Testis (tissue), 3 donors: Measurements from ENCODE around the gene SASH1. TPM values are rescaled to one million over a fixed set of nuclear protein-coding genes. Genes with fewer than 3 reads are reported as not detected.
A peak's percentile ranks its signal among the peaks of the same experiment; 100 is the strongest.

Source experiments
- DNase-seq: peaks from one replicate; pipeline ENCODE4 v3.0.0-alpha.2; 2019
- H3K27ac ChIP-seq, 2 donors: fragments of 200-600 bp; sonication (generic); one replicate each; pipeline ENCODE4 v1.5.1; 2019
- H3K27me3 ChIP-seq: fragments of 200-600 bp; sonication (generic); one replicate; pipeline ENCODE4 v1.5.1; 2019
- H3K36me3 ChIP-seq: fragments of 200-600 bp; sonication (generic); one replicate; pipeline ENCODE4 v1.5.1; 2017; ENCODE audit warnings: low read depth; ENCODE audit errors: missing control alignments
- H3K4me1 ChIP-seq: fragments of 200-600 bp; sonication (generic); one replicate; pipeline ENCODE4 v1.5.1; 2019
- H3K4me3 ChIP-seq, 2 donors: fragments of 200-600 bp; sonication (generic); one replicate each; pipeline ENCODE4 v1.5.1; 2017 to 2019
- H3K9me3 ChIP-seq: fragments of 200-600 bp; sonication (generic); one replicate; pipeline ENCODE4 v1.5.1; 2017
- POLR2A ChIP-seq: fragments of 450-650 bp; IDR thresholded peaks from one replicate; pipeline ENCODE4 v1.6.1; 2017; ENCODE audit warnings: antibody characterized with exemption, mild to moderate bottlenecking, moderate library complexity
- WGBS, 2 donors: methylation state at CpG; one replicate each; pipeline ENCODE4 v1.1.5; 2018; 5-methylcytosine and 5-hydroxymethylcytosine counted together
- intact Hi-C: fragments of 100-400 bp; cut with DNase I; formaldehyde crosslinking; loops from one replicate; pipeline ENCODE4 v1.15.1; 2023; ENCODE audit warnings: low total_unique reads
- polyA plus RNA-seq: library from polyadenylated mRNA; stranded (reverse); fragments of 350-450 nt; fragmentation: Illumina TruSeq; extraction: RNeasy Lipid Tissue Mini Kit (QIAGEN cat#74804); gene quantifications from one replicate; pipeline ENCODE4 v1.2.3, GENCODE V29; 2014; ENCODE audit warnings: low read depth, low replicate concordance; ENCODE audit not compliant: insufficient read depth
- total RNA-seq, 2 donors: library from RNA; depleted of rRNA; stranded (reverse); fragments of >200 nt; gene quantifications; one replicate each; pipeline ENCODE4 v1.2.3, GENCODE V29; 2016
- TF ChIP-seq, protein P1 (sequence below), 3 experiments: fragments of 450-650 bp in 2 of 3; fragments of 200-600 bp in 1 of 3; sonication (generic) in 1 of 3; IDR thresholded peaks; one replicate each; pipeline ENCODE4 v1.5.1; 2016 to 2019; ENCODE audit warnings: antibody characterized with exemption in 3 of 3, mild to moderate bottlenecking in 2 of 3, moderate library complexity in 1 of 3

Gene SASH1
- total and polyA plus RNA-seq, 3 donors from 2014 or later = 12.1 to 42.1 (median 40.3) TPM

DNA sequence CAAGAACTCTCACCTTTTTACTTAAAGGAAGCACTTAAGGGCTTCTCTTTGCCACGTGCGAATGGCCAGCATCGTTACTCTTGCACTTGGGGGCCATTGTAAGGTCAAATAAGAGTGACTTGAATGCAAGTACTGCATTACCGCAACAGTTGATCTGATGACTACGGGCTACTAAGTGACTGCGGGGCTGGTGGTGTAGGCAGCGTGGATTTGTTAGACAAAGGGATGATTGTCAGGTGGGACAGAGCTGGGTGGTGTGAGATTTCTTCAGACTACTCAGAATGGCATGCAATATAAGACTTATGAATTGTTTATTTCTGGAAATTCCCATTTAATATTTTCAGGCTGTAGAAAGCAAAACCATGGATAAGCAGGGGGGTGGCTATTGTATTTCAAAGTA, 204.5 kb downstream of the SASH1 start:
- H3K4me3 ChIP-seq = no peak overlapping the region
- no peaks in the 10 kb centered on the region for H3K4me1 ChIP-seq
- no peaks in the 10 kb centered on the region for H3K36me3 ChIP-seq
- TF ChIP-seq, protein P1, sequence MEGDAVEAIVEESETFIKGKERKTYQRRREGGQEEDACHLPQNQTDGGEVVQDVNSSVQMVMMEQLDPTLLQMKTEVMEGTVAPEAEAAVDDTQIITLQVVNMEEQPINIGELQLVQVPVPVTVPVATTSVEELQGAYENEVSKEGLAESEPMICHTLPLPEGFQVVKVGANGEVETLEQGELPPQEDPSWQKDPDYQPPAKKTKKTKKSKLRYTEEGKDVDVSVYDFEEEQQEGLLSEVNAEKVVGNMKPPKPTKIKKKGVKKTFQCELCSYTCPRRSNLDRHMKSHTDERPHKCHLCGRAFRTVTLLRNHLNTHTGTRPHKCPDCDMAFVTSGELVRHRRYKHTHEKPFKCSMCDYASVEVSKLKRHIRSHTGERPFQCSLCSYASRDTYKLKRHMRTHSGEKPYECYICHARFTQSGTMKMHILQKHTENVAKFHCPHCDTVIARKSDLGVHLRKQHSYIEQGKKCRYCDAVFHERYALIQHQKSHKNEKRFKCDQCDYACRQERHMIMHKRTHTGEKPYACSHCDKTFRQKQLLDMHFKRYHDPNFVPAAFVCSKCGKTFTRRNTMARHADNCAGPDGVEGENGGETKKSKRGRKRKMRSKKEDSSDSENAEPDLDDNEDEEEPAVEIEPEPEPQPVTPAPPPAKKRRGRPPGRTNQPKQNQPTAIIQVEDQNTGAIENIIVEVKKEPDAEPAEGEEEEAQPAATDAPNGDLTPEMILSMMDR (IDR thresholded peaks at IDR 0.05) = no peak
- TF ChIP-seq POLR2A = no peak
- no peaks in the 10 kb centered on the region for H3K9me3 ChIP-seq
- WGBS, 2 donors = 79 to 96% methylated on average over 7 of the region's 7 CpGs
- intact Hi-C loops = no loop called here
- no peaks in the 10 kb centered on the region for H3K27me3 ChIP-seq
- no peak overlapping the region for H3K27ac ChIP-seq
- no peak for DNase-seq

DNA sequence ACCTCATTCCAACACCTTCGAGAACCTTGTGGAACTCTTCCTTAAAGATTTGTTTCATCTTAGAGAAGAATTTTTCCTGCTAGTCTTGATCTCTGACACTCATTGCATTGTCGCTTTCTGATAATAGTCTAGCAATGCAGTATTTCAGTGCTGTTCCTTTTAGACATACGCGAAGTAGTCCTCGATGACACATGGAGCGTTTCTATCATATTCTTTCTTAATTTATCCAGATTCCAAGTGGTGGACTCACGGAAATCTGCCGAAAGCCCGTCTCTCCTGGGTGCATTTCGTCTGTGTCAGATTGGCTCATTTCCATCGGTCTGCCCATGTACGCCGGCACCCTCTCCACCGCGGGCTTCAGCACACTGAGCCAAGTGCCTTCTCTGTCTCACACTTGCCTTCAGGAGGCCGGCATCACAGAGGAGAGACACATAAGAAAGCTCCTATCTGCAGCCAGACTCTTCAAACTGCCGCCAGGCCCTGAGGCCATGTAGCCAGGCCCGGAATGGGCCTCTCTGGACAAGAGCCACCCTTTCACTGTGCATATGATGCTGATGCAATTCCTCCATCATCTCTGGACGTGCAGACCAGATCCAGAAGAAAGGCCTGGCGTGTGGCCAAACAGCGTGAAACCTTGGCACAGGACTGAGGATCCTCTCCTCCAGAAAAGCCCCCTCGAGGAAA, 205.6 kb downstream of the SASH1 start:
- peak overlapping the region in 1 of 2 donors; percentile 9 for H3K27ac ChIP-seq
- intact Hi-C loops = no loop called here
- WGBS, 2 donors = 76 to 79% methylated on average over 21 to 22 of the region's 22 CpGs
- H3K9me3 ChIP-seq = no peaks in the 10 kb centered on the region
- H3K36me3 ChIP-seq = no peaks in the 10 kb centered on the region
- no peak overlapping the region for H3K4me3 ChIP-seq
- peak; percentile 27 for DNase-seq
- H3K27me3 ChIP-seq = no peaks in the 10 kb centered on the region
- H3K4me1 ChIP-seq = no peaks in the 10 kb centered on the region
- TF ChIP-seq POLR2A = no peak
- TF ChIP-seq, protein P1 (IDR thresholded peaks at IDR 0.05) = no peak

DNA sequence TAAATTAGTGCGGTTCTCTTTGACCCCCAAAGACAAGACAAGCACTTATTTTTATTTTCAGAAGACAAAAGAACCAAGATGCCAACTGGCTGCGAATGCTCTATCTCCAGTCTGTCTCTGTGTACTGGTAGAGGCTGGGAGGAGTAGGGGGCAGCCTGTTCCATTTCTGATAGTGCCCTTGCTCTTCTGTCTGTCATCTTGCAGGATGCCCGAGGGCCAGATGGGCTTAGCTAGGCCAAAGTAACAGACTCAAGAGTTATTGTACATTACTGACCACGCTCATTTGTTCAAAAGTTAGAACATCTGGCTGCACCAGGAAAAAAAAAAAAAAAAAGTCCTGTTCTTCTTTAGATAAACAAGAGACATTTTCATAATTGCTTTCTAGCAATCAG, 206.1 kb downstream of the SASH1 start:
- Histone ChIP-seq H3K27me3 (no peaks in the 10 kb centered on the region), H3K27ac (peak overlapping the region in 1 of 2 donors; percentile 9), H3K9me3 (no peaks in the 10 kb centered on the region), H3K36me3 (no peaks in the 10 kb centered on the region), H3K4me3 (no peak overlapping the region), H3K4me1 (no peaks in the 10 kb centered on the region)
- WGBS, 2 donors = 52 to 54% methylated on average over 4 of the region's 4 CpGs
- no peak for DNase-seq
- intact Hi-C loops = no loop called here
- TF ChIP-seq, protein P1 (IDR thresholded peaks at IDR 0.05) = no peak
- no peak for TF ChIP-seq POLR2A

DNA sequence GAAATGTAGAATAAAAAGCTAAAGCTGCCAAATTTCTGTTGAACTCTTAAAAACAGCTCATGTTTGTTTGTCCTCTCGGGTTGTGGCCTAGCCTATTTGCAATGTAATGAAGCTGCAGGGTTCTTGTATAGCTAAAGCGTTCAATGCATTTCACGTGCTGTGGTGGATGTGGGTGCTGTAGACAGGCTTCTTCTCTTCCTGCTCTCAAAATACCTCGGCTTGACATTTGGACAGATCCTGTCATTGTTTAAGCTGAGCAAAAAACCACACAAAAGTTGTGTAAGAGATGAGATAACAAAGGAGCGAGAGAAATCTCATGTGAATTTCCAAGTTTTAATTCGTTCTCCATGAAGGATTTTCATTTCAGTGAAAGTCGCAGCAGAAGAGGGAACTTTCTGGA, 207.9 kb downstream of the SASH1 start:
- 78 to 82% methylated on average over 7 of the region's 7 CpGs for whole genome bisulfite sequencing, 2 donors
- no peaks in the 10 kb centered on the region for H3K36me3 ChIP-seq
- no peak for TF ChIP-seq POLR2A
- TF ChIP-seq, protein P1 (IDR thresholded peaks at IDR 0.05) = no peak
- intact Hi-C loops = no loop called here
- no peaks in the 10 kb centered on the region for H3K27me3 ChIP-seq
- no peaks in the 10 kb centered on the region for H3K4me1 ChIP-seq
- no peak overlapping the region for H3K4me3 ChIP-seq
- H3K9me3 ChIP-seq = no peaks in the 10 kb centered on the region
- DNase-seq = no peak
- H3K27ac ChIP-seq = no peak overlapping the region

DNA sequence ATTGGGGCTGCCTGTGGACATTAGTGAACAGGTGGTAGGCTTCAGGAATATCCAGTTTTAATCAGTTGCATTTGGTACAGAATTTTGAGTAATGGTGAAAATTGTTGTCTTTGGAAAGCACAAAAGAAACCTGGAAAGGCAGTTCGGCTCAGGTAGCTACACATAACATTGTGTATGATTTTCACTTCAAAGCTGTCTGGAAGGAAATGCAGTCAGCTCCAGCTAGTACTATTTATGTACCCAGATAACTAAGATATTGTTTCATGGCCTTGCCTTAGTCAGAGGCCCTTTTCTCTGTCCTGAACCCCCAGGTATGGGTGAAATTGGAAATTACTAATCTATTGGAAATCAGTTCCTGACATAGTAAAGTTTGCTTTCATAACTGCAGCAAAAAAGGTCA, 208.6 kb downstream of the SASH1 start:
- Histone ChIP-seq H3K27ac (no peak overlapping the region), H3K27me3 (no peaks in the 10 kb centered on the region), H3K36me3 (no peaks in the 10 kb centered on the region), H3K9me3 (no peaks in the 10 kb centered on the region), H3K4me3 (no peak overlapping the region), H3K4me1 (no peaks in the 10 kb centered on the region)
- no peak for TF ChIP-seq POLR2A
- TF ChIP-seq, protein P1 (IDR thresholded peaks at IDR 0.05) = no peak
- intact Hi-C loops = no loop called here
- WGBS, 2 donors = 74 to 82% methylated on average over 1 of the region's 1 CpG
- no peak for DNase-seq
